ENCODE measurements around the gene CCL4L2. TPM values are rescaled to one million over a fixed set of nuclear protein-coding genes. Genes with fewer than 3 reads are reported as not detected.
"Not testable (repeated sequence)": the region's sequence is repeated elsewhere in the genome, so short reads cannot be mapped to it uniquely, and the experiment has no call there.

CCL4L2 gene
- total RNA-seq: under 1 TPM in 1 of 2 donors, not detected in 1; 0.32 TPM

DNA sequence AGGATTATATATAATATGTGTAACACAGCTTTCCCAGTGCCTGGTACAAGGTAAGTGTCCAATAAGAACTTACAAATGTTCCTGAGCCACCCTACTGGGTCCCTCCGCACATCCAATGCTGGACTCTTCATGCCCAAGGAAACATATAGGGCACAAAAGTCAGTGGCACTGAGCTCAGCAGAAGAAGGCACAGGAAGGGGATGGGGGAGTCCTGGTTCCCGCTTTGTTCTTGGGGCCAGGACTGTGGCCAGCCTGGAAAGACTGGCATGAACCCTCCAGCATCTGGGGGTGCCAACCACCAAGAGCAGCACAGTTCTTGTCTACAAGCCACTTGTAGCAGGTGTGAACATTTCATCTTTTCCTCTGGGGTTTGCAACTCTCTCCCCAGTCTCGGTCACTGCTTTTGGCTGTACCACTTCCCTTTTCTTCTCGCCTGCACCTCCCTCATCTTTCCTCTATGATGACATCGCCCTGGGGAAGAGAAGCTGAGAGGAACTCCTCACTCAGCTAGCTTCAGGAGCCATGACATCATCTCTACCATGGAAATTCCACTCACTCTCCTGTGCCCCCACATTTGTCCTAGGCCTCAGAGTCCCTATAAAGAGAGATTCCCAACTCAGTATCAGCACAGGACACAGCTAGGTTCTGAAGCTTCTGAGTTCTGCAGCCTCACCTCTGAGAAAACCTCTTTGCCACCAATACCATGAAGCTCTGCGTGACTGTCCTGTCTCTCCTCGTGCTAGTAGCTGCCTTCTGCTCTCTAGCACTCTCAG, at the start of gene CCL4L2:
CCL4L2 (plus strand) TSS at position 625 of the 773 bp plus-strand sequence.
- intact Hi-C loops (cut with DNase I); H3K27ac ChIP-seq; H3K27me3 ChIP-seq (replicated peaks; ENCODE audit: insufficient read depth); H3K4me1 ChIP-seq (replicated peaks); DNase-seq (ENCODE audit: low spot score); H3K36me3 ChIP-seq; H3K9me3 ChIP-seq; H3K4me3 ChIP-seq: not testable (repeated sequence)
- WGBS: 91% methylated on average over 7 of the region's 7 CpGs

GRCh38 chr17:36168836-36169235, 42.0 kb upstream of the CCL4L2 start:
- H3K4me1 ChIP-seq (replicated peaks); H3K27ac ChIP-seq; H3K4me3 ChIP-seq; H3K9me3 ChIP-seq; H3K36me3 ChIP-seq; H3K27me3 ChIP-seq (replicated peaks; ENCODE audit: insufficient read depth); DNase-seq (ENCODE audit: low spot score); intact Hi-C loops (cut with DNase I): not testable (repeated sequence)
- no CpG with 5 or more reads among the region's 8 CpGs for WGBS

GRCh38 chr17:36176536-36176935, 34.3 kb upstream of the CCL4L2 start, which contains the start of gene TBC1D3B:
Gene TBC1D3B, minus strand, starts transcription at chr17:36176636. Its CDS starts 1,586 bp downstream, at chr17:36175050.
- H3K27me3 ChIP-seq (replicated peaks; ENCODE audit: insufficient read depth); H3K4me3 ChIP-seq; H3K9me3 ChIP-seq; intact Hi-C loops (cut with DNase I); H3K4me1 ChIP-seq (replicated peaks); DNase-seq (ENCODE audit: low spot score); H3K27ac ChIP-seq; H3K36me3 ChIP-seq: not testable (repeated sequence)
- 100% methylated on average over 1 of the region's 11 CpGs for WGBS

DNA sequence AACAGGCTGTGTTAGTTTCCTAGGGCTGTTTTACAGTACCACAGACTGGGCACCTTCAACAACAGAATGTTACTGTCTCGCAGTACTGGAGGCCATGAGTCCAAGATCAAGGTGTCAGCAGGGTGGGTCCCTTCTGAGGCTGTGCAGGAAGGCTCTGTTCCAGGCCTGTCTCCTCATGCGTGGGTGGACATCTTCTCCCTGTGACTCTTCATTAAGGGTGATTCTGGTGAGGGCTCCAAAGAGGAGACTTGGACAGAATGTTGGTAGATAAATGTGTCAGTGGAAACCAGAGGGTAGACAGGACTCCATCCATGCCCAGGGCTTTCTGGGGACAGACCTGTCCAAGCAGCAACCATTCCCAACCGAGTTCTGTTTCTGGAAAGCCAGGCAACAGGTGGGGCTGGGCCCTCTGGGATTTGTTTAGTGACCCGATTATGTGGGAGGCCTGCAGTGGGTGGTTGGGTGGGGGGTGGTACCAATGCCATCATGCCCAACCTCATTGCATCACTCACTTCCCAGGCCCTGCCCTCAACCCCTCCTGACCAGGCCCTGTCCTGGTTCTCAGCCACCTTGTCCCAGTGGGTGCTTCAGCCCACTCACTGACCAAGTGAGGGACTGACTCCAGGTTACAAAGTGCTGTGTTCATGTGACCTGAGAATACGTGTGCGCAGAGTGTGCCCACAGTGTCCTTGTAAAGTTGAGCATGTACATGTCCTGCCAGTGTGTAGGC, 29.3 kb upstream of the CCL4L2 start:
- DNase-seq (ENCODE audit: low spot score); H3K27ac ChIP-seq; H3K4me3 ChIP-seq; H3K27me3 ChIP-seq (replicated peaks; ENCODE audit: insufficient read depth); H3K4me1 ChIP-seq (replicated peaks); H3K36me3 ChIP-seq; H3K9me3 ChIP-seq; intact Hi-C loops (cut with DNase I): not testable (repeated sequence)
- WGBS: 86% methylated on average over 6 of the region's 6 CpGs

DNA sequence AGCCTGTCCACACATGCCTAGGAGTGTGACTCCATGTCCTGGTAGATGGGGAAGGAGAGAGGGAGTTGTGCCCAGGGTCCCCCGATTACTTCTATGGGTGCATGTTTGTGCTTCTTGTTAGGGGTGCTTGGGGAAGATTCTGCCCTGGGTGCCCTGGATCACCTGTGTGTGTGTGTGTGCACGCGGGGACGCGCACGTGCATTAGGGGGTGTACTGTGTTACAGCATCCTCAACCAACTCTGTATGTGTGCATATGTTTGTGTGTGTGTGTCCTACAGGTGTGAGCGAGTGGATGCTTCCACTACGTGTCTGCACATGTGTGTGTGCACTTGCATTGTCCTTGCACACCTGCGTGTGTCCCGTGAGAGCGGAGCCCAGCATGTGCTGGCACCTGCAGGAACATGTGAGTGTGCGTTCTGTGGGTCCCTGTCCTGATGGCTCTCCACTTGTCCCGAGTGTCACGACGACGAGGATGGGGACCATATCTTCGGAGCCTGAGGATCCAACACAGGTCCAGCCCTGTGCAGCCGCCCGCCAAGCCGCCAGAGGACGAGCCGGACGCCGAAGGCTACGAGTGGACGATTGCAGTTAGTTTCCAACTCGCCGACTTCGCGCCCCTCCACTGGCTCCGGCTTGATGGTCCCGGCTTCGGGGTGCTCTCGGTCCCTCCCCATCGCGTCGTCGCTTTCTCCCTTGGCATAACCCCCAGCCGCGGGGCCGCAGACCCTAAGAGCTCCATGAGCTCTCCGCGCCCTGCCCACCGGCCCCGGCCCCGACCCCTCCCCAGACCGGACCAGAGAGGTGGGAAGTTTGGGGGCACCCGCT, 28.5 kb upstream of the CCL4L2 start:
- no peak for TF ChIP-seq POLR2AphosphoS5 (IDR thresholded peaks at IDR 0.05)
- no peak for TF ChIP-seq CTCF (IDR thresholded peaks at IDR 0.05)
- no peak for TF ChIP-seq POLR2A (IDR thresholded peaks at IDR 0.05)
- peak; percentile 17 for DNase-seq (ENCODE audit: low spot score)
- peak overlapping the region; percentile 44 to 51 for H3K4me3 ChIP-seq
- no peaks in the 10 kb centered on the region for H3K36me3 ChIP-seq
- WGBS: 20% methylated on average over 48 of the region's 48 CpGs
- H3K9me3 ChIP-seq: no peaks in the 10 kb centered on the region
- H3K27ac ChIP-seq: peak overlapping the region; percentile 57 to 58
- H3K4me1 ChIP-seq (replicated peaks): peaks cover 9% of the 10 kb centered on the region
- no peaks in the 10 kb centered on the region for H3K27me3 ChIP-seq (replicated peaks; ENCODE audit: insufficient read depth)
- intact Hi-C loops (cut with DNase I): no loop called here

DNA sequence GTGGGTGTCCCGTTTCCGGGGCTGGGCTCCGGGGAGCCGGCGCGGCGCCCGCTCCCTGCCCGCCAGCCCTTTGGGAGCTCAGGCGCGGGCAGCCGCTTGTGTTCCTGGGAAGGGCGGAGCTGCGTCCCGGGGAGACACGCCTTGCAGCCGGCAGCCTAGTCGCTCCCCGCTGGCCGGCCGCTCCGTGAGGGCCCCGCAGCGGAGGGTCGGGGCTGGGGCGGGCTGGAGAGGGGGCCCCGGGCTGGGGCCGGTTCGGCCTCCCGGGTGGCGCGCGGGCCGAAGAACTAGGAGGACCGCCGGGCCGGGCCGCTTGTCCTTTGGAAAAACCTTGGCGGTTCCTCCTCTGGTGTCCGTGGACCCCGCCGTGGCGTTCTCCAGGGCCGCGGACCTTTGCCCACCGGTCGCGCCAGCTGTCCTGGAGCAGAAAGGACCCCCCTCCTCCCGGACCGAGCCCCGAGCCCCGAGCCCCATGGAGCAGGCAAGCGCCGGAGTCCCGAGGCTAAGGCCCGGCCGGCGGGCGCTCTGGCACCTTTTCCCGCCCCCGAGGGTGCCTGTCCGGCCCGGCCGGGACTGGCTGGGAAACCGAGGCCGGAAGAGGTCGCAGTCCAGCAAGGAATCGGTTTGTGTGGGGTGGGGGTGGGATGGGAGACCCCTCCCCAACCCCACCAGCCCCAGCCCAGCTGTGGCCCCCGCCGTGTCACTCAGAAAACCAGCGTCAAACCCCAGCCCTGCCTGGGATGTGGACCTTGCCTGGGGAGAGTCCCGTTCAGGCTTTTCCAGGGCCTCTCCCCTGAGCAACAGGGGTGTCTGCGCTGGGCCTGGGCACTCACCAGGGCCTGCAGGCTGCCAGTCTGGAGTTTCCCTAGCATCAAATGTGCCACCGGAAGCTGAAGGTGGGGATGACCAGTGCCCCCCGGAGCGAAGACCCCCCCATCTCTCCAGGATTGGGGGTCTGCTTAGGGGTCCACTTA, 27.6 kb upstream of the CCL4L2 start:
- peaks cover 9% of the 10 kb centered on the region for H3K4me1 ChIP-seq (replicated peaks)
- peak overlapping the region; percentile 57 to 58 for H3K27ac ChIP-seq
- 5% methylated on average over 76 of the region's 76 CpGs for WGBS
- no peaks in the 10 kb centered on the region for H3K27me3 ChIP-seq (replicated peaks; ENCODE audit: insufficient read depth)
- no peaks in the 10 kb centered on the region for H3K9me3 ChIP-seq
- intact Hi-C loops (cut with DNase I): no loop called here
- TF ChIP-seq POLR2A (IDR thresholded peaks at IDR 0.05) (no peak), POLR2AphosphoS5 (IDR thresholded peaks at IDR 0.05) (no peak), CTCF (IDR thresholded peaks at IDR 0.05) (no peak)
- H3K36me3 ChIP-seq: no peaks in the 10 kb centered on the region
- H3K4me3 ChIP-seq: peak overlapping the region; percentile 44 to 51
- DNase-seq (ENCODE audit: low spot score): peak; percentile 64
